SK-N-SH treated with all-trans-retinoic acid at 6 μM for 48 hours (cell line): ENCODE data around the gene NARF.

Experiments used
- ZFP30 ChIP-seq: fragments of 450-650 bp; formaldehyde crosslinking; IDR thresholded peaks from 2 replicates; pipeline ENCODE4 v1.5.0; 2022; ENCODE audit warnings: mild to moderate bottlenecking, moderate library complexity
- TF ChIP-seq, protein P1 (sequence below): fragments of 250-450 bp; sonication (Bioruptor Pico); IDR thresholded peaks from 2 replicates; pipeline ENCODE4 v1.8.0; 2020; ENCODE audit warnings: mild to moderate bottlenecking, moderate library complexity, borderline replicate concordance

DNA sequence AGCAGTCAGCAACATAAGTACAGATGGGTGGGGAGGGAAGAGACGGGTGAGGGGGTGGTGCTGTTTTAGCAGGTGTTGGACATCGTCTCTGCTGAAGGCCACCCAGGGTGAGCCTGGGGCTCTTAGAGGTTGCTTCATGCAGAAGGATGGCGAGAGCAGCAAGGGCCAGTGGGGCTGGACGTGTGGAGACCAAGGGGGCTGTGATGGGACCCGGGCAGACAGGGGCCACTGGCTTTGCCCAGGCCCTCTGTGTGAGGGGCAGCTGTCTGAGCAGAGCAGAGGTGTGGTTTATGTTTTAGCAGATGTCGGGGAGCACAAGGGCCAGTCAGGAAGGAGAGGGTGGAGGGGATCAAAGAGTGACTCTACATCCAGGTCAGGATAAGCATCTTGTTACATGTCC, 4.8 kb downstream of the NARF start:
- TF ChIP-seq, protein P1, sequence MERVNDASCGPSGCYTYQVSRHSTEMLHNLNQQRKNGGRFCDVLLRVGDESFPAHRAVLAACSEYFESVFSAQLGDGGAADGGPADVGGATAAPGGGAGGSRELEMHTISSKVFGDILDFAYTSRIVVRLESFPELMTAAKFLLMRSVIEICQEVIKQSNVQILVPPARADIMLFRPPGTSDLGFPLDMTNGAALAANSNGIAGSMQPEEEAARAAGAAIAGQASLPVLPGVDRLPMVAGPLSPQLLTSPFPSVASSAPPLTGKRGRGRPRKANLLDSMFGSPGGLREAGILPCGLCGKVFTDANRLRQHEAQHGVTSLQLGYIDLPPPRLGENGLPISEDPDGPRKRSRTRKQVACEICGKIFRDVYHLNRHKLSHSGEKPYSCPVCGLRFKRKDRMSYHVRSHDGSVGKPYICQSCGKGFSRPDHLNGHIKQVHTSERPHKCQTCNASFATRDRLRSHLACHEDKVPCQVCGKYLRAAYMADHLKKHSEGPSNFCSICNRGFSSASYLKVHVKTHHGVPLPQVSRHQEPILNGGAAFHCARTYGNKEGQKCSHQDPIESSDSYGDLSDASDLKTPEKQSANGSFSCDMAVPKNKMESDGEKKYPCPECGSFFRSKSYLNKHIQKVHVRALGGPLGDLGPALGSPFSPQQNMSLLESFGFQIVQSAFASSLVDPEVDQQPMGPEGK (CRISPR knock-in tag), result no peak
- TF ChIP-seq ZFP30, result no peak
